BE2C (cell line): ENCODE results near the gene PARVA.

Source experiments
- DNase-seq: peaks from one replicate; pipeline ENCODE4 v3.0.0-alpha.2; 2020
- H3K27me3 ChIP-seq: fragments of 250-450 bp; sonication (Bioruptor Pico); 2 replicates; pipeline ENCODE4 v1.5.1; 2020; ENCODE audit warnings: mild to moderate bottlenecking
- H3K36me3 ChIP-seq: fragments of 250-450 bp; sonication (Bioruptor Pico); 2 replicates; pipeline ENCODE4 v1.5.1; 2020; ENCODE audit warnings: mild to moderate bottlenecking
- H3K4me1 ChIP-seq: fragments of 250-450 bp; sonication (Bioruptor Pico); 2 replicates; pipeline ENCODE4 v1.5.1; 2020
- H3K4me3 ChIP-seq: 2 replicates; pipeline ENCODE4 v1.5.1; 2011; ENCODE audit warnings: low read depth, low read length
- H3K9me3 ChIP-seq: fragments of 250-450 bp; sonication (Bioruptor Pico); 2 replicates; pipeline ENCODE4 v1.5.1; 2020
- CTCF ChIP-seq: IDR thresholded peaks from 2 replicates; pipeline ENCODE4 v1.5.1; 2012; ENCODE audit warnings: mild to moderate bottlenecking, low read depth, low read length

PARVA gene

GRCh38 chr11:12526789-12527188 is 149.4 kb downstream of the PARVA start:
- H3K9me3 ChIP-seq, result no peaks in the 10 kb centered on the region
- H3K4me1 ChIP-seq, result peaks cover 20% of the 10 kb centered on the region
- H3K4me3 ChIP-seq, result no peak overlapping the region
- no peaks in the 10 kb centered on the region for H3K27me3 ChIP-seq
- no peaks in the 10 kb centered on the region for H3K36me3 ChIP-seq
- no peak for TF ChIP-seq CTCF
- peak; percentile 13 for DNase-seq

- DNase-seq, result no peak
- Histone ChIP-seq H3K9me3 (no peaks in the 10 kb centered on the region), H3K4me3 (no peak overlapping the region), H3K27me3 (no peaks in the 10 kb centered on the region), H3K4me1 (peaks cover 15% of the 10 kb centered on the region), H3K36me3 (no peaks in the 10 kb centered on the region)
- TF ChIP-seq CTCF, result no peak
These were observed 151.1 kb downstream of the PARVA start for GRCh38 chr11:12528487-12528886.

GRCh38 chr11:12529041-12529440 is 151.7 kb downstream of the PARVA start:
- Histone ChIP-seq H3K9me3 (no peaks in the 10 kb centered on the region), H3K36me3 (no peaks in the 10 kb centered on the region), H3K4me1 (peaks cover 11% of the 10 kb centered on the region), H3K4me3 (no peak overlapping the region), H3K27me3 (no peaks in the 10 kb centered on the region)
- no peak for DNase-seq
- no peak for TF ChIP-seq CTCF

GRCh38 chr11:12529793-12530192 is 152.4 kb downstream of the PARVA start:
- Histone ChIP-seq H3K9me3 (no peaks in the 10 kb centered on the region), H3K4me3 (no peak overlapping the region), H3K27me3 (no peaks in the 10 kb centered on the region), H3K4me1 (peaks cover 4% of the 10 kb centered on the region), H3K36me3 (no peaks in the 10 kb centered on the region)
- no peak for DNase-seq
- no peak for TF ChIP-seq CTCF

GRCh38 chr11:12531020-12531419 is 153.6 kb downstream of the PARVA start:
- no peaks in the 10 kb centered on the region for H3K36me3 ChIP-seq
- H3K9me3 ChIP-seq, result no peaks in the 10 kb centered on the region
- no peak for DNase-seq
- no peaks in the 10 kb centered on the region for H3K27me3 ChIP-seq
- H3K4me1 ChIP-seq, result no peaks in the 10 kb centered on the region
- TF ChIP-seq CTCF, result no peak
- H3K4me3 ChIP-seq, result no peak overlapping the region

- DNase-seq, result no peak
- H3K4me1 ChIP-seq, result no peaks in the 10 kb centered on the region
- no peaks in the 10 kb centered on the region for H3K9me3 ChIP-seq
- no peak overlapping the region for H3K4me3 ChIP-seq
- no peak for TF ChIP-seq CTCF
- H3K36me3 ChIP-seq, result no peaks in the 10 kb centered on the region
- H3K27me3 ChIP-seq, result no peaks in the 10 kb centered on the region
These were observed 154.3 kb downstream of the PARVA start for GRCh38 chr11:12531681-12532080.
